Memory B cell (primary cell): Measurements from ENCODE around the gene HVCN1.
"Not testable (repeated sequence)": the region's sequence is repeated elsewhere in the genome, so short reads cannot be mapped to it uniquely, and the experiment has no call there.

ENCODE experiments used
- ATAC-seq: fragments of 150-1000 bp; cut with Tn5 transposase; 2 replicates; pipeline ENCODE4 v1.10.0; 2021; ENCODE audit warnings: low read depth, mild to moderate bottlenecking, moderate library complexity
- DNase-seq, 2 donors: peaks; one replicate each; pipeline ENCODE4 v3.0.0; 2022; ENCODE audit warnings: low spot score in 2 of 2
- H3K27ac Mint-ChIP-seq: one replicate; pipeline ENCODE4 v1.8.0; 2022; ENCODE audit warnings: mild to moderate bottlenecking, moderate library complexity, mixed read lengths
- H3K27me3 Mint-ChIP-seq: one replicate; pipeline ENCODE4 v1.8.0; 2022; ENCODE audit warnings: mixed read lengths
- H3K36me3 Mint-ChIP-seq: one replicate; pipeline ENCODE4 v1.8.0; 2022; ENCODE audit warnings: mild to moderate bottlenecking, mixed read lengths
- H3K4me1 Mint-ChIP-seq: one replicate; pipeline ENCODE4 v1.8.0; 2022; ENCODE audit warnings: mixed read lengths
- H3K4me3 Mint-ChIP-seq: one replicate; pipeline ENCODE4 v1.8.0; 2022; ENCODE audit warnings: mild to moderate bottlenecking, moderate library complexity, mixed read lengths
- H3K9me3 Mint-ChIP-seq: one replicate; pipeline ENCODE4 v1.8.0; 2022; ENCODE audit warnings: mixed read lengths

Gene HVCN1

DNA sequence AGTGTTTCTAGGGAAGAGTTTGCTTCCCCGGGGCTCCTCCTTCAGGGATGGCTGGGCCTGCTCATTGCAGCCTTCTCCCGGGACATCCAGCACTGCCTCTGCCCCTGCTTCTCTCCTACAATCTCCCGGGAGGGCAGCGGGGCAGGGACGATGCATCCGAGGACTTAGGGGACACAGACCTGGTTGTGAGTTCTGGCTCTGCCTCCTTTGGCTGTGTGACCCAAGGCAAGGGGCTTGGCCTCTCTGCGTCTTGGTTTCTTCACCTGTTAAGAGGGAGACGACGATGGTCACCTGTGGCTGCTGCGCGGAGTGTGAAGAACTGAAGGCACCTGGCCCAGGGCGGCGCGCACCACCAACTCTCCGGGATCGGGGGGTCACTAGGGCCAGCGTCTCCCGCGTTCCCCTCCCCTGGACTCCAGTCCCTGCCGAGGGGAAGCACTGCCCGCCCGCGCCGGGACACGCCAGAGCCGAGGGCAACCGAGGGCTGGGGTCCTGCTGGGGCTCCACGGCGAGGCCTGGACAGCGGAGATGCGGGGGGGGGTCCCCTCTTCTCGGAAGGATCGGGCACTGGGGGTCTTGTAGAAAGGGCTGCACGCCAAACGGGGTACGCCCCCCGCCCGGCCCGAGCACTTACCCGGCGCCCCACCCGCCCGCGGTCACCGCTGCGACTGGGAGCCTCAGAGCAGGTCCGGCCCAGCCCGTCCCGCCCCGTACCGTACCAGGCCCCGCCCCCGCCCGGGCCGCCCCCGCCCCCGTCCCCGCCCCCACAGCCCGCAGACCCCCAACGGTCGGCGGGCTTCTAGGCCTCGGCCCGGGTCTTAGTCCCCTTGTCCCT, at the start of gene HVCN1:
Gene HVCN1 (minus strand): TSS at position 670 of the 835 bp plus-strand sequence. CDS start 5,870 bp downstream, outside the sequence.
- H3K27me3 Mint-ChIP-seq, result no peaks in the 10 kb centered on the region
- no peaks in the 10 kb centered on the region for H3K9me3 Mint-ChIP-seq
- ATAC-seq, result peak; percentile 62
- peak within 1 kb of the TSS; percentile 97 for H3K4me3 Mint-ChIP-seq
- DNase-seq, result no peak
- H3K4me1 Mint-ChIP-seq, result peaks cover 54% of the 10 kb centered on the region
- peak within 1 kb of the TSS; percentile 94 for H3K27ac Mint-ChIP-seq
- H3K36me3 Mint-ChIP-seq, result peaks cover 40% of the 10 kb centered on the region

DNA sequence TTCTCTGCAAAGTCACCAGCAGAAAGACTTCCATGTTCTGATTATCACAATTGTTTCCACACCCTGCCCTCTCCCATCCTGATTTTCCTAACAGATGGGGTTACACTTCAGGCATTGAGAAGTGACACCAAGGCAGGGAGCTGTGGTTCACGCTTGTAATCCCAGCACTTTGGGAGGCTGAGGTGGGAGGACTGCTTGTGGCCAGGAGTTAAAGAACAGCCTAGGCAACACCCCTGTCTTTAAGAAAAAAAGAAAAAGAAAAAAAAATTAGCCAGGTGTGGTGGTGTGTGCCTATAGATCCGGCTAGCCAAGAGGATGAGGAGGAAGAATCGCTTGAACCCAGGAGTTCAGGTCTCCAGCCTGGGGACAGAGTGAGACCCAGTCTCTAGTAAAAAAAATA, 48.6 kb upstream of the HVCN1 start:
- Mint-ChIP-seq H3K4me3 (peak overlapping the region; percentile 14), H3K4me1 (peaks cover 35% of the 10 kb centered on the region), H3K27ac (peak overlapping the region; percentile 91), H3K36me3 (peaks cover 11% of the 10 kb centered on the region), H3K9me3 (no peaks in the 10 kb centered on the region), H3K27me3 (no peaks in the 10 kb centered on the region)
- no peak for ATAC-seq
- DNase-seq, result no peak

DNA sequence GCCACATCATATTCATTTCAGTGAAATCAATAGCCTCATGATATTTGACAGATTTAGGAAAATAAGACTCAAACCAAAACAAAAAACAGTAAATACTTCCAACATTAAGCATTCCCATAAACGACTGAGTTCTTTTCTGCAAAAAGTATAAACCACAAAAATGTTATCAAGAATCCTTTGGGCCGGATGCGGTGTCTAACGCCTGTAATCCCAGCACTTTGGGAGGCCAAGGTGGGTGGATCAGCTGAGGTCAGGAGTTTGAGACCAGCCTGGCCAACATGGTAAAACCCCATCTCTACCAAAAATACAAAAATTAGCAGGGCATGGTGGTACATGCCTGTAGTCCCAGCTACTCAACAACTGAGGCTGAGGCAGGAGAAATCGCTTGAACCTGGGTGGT, 48.1 kb upstream of the HVCN1 start:
- peaks cover 37% of the 10 kb centered on the region for H3K4me1 Mint-ChIP-seq
- not testable (repeated sequence) for H3K9me3 Mint-ChIP-seq, H3K27ac Mint-ChIP-seq, H3K4me3 Mint-ChIP-seq, H3K27me3 Mint-ChIP-seq, DNase-seq, ATAC-seq
- peaks cover 11% of the 10 kb centered on the region for H3K36me3 Mint-ChIP-seq

- no peak for ATAC-seq
- Mint-ChIP-seq H3K4me3 (peak overlapping the region; percentile 17), H3K27me3 (no peaks in the 10 kb centered on the region), H3K9me3 (no peaks in the 10 kb centered on the region), H3K27ac (peak overlapping the region; percentile 93), H3K4me1 (peaks cover 31% of the 10 kb centered on the region), H3K36me3 (peaks cover 16% of the 10 kb centered on the region)
- DNase-seq, result no peak
These were observed 45.0 kb upstream of the HVCN1 start for GRCh38 chr12:110733900-110734299.

DNA sequence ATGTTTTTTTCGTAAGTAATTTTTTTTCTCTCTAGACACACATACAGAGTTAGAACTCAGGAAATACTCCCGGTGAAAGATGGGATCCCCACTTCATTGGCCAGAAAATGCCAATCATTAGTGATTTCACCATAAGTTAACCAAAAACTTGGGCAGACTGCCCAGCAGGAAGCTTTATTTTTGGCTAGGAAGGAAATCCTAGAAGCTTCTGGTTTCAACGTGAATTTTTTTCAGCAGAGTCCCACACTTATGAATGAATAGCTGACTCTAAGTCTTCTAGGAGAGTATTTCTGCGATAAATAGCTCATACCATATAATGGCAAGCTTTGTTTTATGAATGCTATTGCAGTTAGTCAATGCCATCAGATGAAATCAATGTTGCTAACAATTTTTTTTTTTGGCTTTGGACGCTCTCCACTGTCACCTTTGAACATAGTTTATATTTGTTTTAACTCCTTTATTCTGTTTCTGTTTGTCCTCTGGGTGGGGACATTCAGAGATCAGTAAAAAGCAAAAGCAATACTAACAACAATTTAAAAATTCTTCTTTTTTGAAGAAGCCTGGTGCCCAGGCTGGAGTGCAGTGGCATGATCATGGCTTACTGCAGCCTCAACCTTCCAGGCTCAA, 44.3 kb upstream of the HVCN1 start:
- Mint-ChIP-seq H3K27me3 (no peaks in the 10 kb centered on the region), H3K9me3 (no peaks in the 10 kb centered on the region), H3K36me3 (peaks cover 21% of the 10 kb centered on the region), H3K27ac (peak overlapping the region; percentile 93), H3K4me3 (peak overlapping the region; percentile 6), H3K4me1 (peaks cover 29% of the 10 kb centered on the region)
- ATAC-seq (no peak), DNase-seq (no peak)

DNA sequence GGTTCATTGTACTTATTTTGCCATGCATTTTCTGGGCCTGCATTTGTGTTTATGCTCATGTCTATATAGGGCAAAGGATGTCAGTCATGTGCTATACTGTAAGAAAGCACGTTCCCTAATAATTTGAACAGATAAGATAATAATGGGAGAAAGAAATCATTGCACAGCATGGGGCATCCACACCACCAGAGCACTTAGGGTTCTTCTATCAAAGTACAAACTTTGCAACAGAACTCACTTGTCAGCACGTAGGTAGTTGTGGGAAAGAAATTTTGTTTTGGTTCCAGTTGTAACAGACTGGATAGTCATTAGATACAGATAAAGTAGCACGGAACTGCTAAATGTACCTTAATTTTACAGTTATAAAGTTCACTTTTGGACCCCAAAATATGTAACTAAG, 43.7 kb upstream of the HVCN1 start:
- H3K36me3 Mint-ChIP-seq, result peaks cover 25% of the 10 kb centered on the region
- no peak overlapping the region for H3K4me3 Mint-ChIP-seq

GRCh38 chr12:110731479-110731878, 42.6 kb upstream of the HVCN1 start:
- Mint-ChIP-seq H3K27me3 (no peaks in the 10 kb centered on the region), H3K4me1 (peaks cover 35% of the 10 kb centered on the region), H3K36me3 (peaks cover 27% of the 10 kb centered on the region)

More for the DNA sequence above, 43.7 kb upstream of the HVCN1 start:
- ATAC-seq (no peak), DNase-seq (no peak)
- Mint-ChIP-seq H3K9me3 (no peaks in the 10 kb centered on the region), H3K27ac (peak overlapping the region; percentile 93), H3K27me3 (no peaks in the 10 kb centered on the region), H3K4me1 (peaks cover 31% of the 10 kb centered on the region)

GRCh38 chr12:110728628-110729027, 39.7 kb upstream of the HVCN1 start:
- Mint-ChIP-seq H3K4me1 (peaks cover 31% of the 10 kb centered on the region), H3K4me3 (no peak overlapping the region), H3K27ac (peak overlapping the region; percentile 97), H3K9me3 (no peaks in the 10 kb centered on the region), H3K27me3 (no peaks in the 10 kb centered on the region), H3K36me3 (peaks cover 32% of the 10 kb centered on the region)
- ATAC-seq, result no peak
- DNase-seq, result no peak

More at GRCh38 chr12:110731479-110731878, 42.6 kb upstream of the HVCN1 start:
- Mint-ChIP-seq H3K4me3 (no peak overlapping the region), H3K9me3 (no peaks in the 10 kb centered on the region), H3K27ac (peak overlapping the region; percentile 75)
- ATAC-seq (no peak), DNase-seq (no peak)

DNA sequence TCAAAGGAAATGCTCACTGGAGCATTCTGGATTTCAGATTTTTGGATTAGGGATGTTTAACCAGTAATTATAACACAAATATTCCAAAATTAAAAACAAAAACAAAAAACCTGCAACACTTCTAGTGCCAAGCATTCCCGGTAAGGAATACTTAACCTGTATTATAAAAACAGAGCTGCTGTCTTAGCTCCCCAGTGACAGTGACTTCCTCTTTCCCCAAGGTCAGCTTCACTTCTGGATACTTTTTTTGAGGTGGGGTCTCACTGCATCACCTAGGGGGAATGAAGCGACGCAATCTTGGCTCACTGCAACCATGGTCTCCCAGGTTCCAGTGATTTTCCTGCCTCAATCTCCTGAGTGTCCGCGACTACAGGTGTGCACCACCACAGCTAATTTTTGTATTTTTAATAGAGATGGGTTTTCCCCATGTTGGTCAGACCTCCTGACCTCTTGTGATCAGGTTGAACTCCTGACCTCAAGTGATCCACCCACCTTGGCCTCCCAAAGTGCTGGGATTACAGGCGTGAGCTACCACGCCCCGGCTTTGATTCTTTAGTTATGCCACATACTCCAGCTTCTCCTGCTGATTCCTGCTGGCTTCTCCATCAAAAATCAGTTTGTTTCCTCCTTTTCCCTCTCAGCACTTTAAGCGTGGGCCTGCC, 37.9 kb upstream of the HVCN1 start:
- Mint-ChIP-seq H3K27ac (peak overlapping the region; percentile 97), H3K4me3 (peak overlapping the region; percentile 61), H3K4me1 (peaks cover 28% of the 10 kb centered on the region), H3K9me3 (no peaks in the 10 kb centered on the region), H3K27me3 (no peaks in the 10 kb centered on the region), H3K36me3 (peaks cover 38% of the 10 kb centered on the region)
- DNase-seq (no peak), ATAC-seq (peak; percentile 13)

GRCh38 chr12:110726028-110726427, 37.1 kb upstream of the HVCN1 start:
- Mint-ChIP-seq H3K36me3 (peaks cover 40% of the 10 kb centered on the region), H3K4me1 (peaks cover 26% of the 10 kb centered on the region)
- ATAC-seq, result no peak

GRCh38 chr12:110725267-110725666, 36.4 kb upstream of the HVCN1 start:
- peaks cover 24% of the 10 kb centered on the region for H3K4me1 Mint-ChIP-seq

More at GRCh38 chr12:110726028-110726427, 37.1 kb upstream of the HVCN1 start:
- Mint-ChIP-seq H3K4me3 (peak overlapping the region; percentile 61), H3K27me3 (no peaks in the 10 kb centered on the region), H3K27ac (peak overlapping the region; percentile 97), H3K9me3 (no peaks in the 10 kb centered on the region)
- DNase-seq, result no peak

GRCh38 chr12:110722892-110723291, 34.0 kb upstream of the HVCN1 start:
- Mint-ChIP-seq H3K36me3 (peaks cover 43% of the 10 kb centered on the region), H3K27ac (peak overlapping the region; percentile 78), H3K4me1 (peaks cover 33% of the 10 kb centered on the region)
- H3K9me3 Mint-ChIP-seq, ATAC-seq, DNase-seq, H3K27me3 Mint-ChIP-seq, H3K4me3 Mint-ChIP-seq: not testable (repeated sequence)

More at GRCh38 chr12:110725267-110725666, 36.4 kb upstream of the HVCN1 start:
- no peaks in the 10 kb centered on the region for H3K9me3 Mint-ChIP-seq
- H3K27ac Mint-ChIP-seq, result peak overlapping the region; percentile 97
- H3K4me3 Mint-ChIP-seq, result no peak overlapping the region
- ATAC-seq (no peak), DNase-seq (no peak)
- no peaks in the 10 kb centered on the region for H3K27me3 Mint-ChIP-seq
- peaks cover 41% of the 10 kb centered on the region for H3K36me3 Mint-ChIP-seq

DNA sequence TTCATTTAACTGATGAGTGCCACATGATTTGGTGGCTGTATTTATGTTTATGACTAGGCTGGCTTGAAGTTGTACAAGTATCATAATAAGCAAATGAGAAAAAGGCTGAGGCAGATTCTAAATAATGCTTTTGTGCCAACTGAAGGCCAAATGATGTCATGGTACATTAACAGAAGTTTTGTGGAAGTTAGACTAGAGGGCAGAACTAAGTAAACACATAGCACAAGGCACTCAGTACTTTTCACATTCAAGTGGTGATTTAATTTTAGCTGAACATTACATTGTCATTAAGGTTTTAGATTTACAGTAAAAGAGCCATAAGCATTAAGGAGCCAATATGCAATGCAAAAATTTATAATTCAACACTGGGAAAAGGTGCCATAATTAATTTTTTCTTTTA, 32.7 kb upstream of the HVCN1 start:
- Mint-ChIP-seq H3K27ac (peak overlapping the region; percentile 14), H3K9me3 (no peaks in the 10 kb centered on the region), H3K4me3 (no peak overlapping the region), H3K4me1 (peaks cover 28% of the 10 kb centered on the region), H3K27me3 (no peaks in the 10 kb centered on the region), H3K36me3 (peaks cover 42% of the 10 kb centered on the region)
- ATAC-seq, result no peak
- DNase-seq, result no peak

GRCh38 chr12:110720516-110720915, 31.6 kb upstream of the HVCN1 start:
- no peak for ATAC-seq
- H3K36me3 Mint-ChIP-seq, result peaks cover 38% of the 10 kb centered on the region
- no peaks in the 10 kb centered on the region for H3K27me3 Mint-ChIP-seq
- H3K4me3 Mint-ChIP-seq, result no peak overlapping the region
- no peak for DNase-seq
- H3K4me1 Mint-ChIP-seq, result peaks cover 22% of the 10 kb centered on the region
- peak overlapping the region; percentile 98 for H3K27ac Mint-ChIP-seq
- H3K9me3 Mint-ChIP-seq, result no peaks in the 10 kb centered on the region
